Fibroblast of lung (primary cell): ENCODE data around the gene SGPL1. TPM values are rescaled to one million over a fixed set of nuclear protein-coding genes. Genes with fewer than 3 reads are reported as not detected.

Experiments
- DNase-seq, 2 donors: peaks; one replicate each; pipeline versions ENCODE4 v3.0.0 to v3.0.0-alpha.2; 2010; ENCODE audit warnings: low read depth in 2 of 2
- H2AFZ ChIP-seq: 2 replicates; pipeline ENCODE4 v1.5.1; 2012; ENCODE audit warnings: low read length, control low read depth, inconsistent platforms
- H3K27ac ChIP-seq: 2 replicates; pipeline ENCODE4 v1.5.1; 2011; ENCODE audit warnings: low read length, control low read depth; ENCODE audit not compliant: insufficient read depth
- H3K27me3 ChIP-seq: 2 replicates; pipeline ENCODE4 v1.5.1; 2011; ENCODE audit warnings: mild to moderate bottlenecking, low read length; ENCODE audit not compliant: control insufficient read depth, insufficient read depth
- H3K36me3 ChIP-seq: 2 replicates; pipeline ENCODE4 v1.5.1; 2011; ENCODE audit warnings: low read length; ENCODE audit not compliant: control insufficient read depth, insufficient read depth
- H3K4me1 ChIP-seq: 2 replicates; pipeline ENCODE4 v1.5.1; 2011; ENCODE audit warnings: low read length; ENCODE audit not compliant: control insufficient read depth, insufficient read depth; ENCODE audit errors: extremely low read depth
- H3K4me2 ChIP-seq: 2 replicates; pipeline ENCODE4 v1.5.1; 2011; ENCODE audit warnings: low read length, control low read depth; ENCODE audit not compliant: insufficient read depth; ENCODE audit errors: extremely low read depth
- H3K4me3 ChIP-seq, 4 experiments: fragments of 200-600 bp in 1 of 4; sonication (generic) in 1 of 4; replicated peaks in 1 of 4; 2 replicates each; pipeline ENCODE4 v1.5.1; 2011 to 2016; ENCODE audit warnings: low read length in 4 of 4, low read depth in 3 of 4, mild to moderate bottlenecking in 3 of 4, control low read depth in 2 of 4, inconsistent platforms in 1 of 4, mixed read lengths in 1 of 4; ENCODE audit not compliant: insufficient read depth in 1 of 4; ENCODE audit errors: control extremely low read depth in 1 of 4
- H3K79me2 ChIP-seq: 2 replicates; pipeline ENCODE4 v1.5.1; 2012; ENCODE audit warnings: mild to moderate bottlenecking, low read length, inconsistent platforms; ENCODE audit not compliant: control insufficient read depth, insufficient read depth
- H3K9ac ChIP-seq: 2 replicates; pipeline ENCODE4 v1.5.1; 2011; ENCODE audit warnings: mild to moderate bottlenecking, low read length, control low read depth; ENCODE audit not compliant: insufficient read depth
- H3K9me3 ChIP-seq: 2 replicates; pipeline ENCODE4 v1.5.1; 2012; ENCODE audit warnings: low read depth, low read length; ENCODE audit not compliant: control insufficient read depth, insufficient read depth
- H4K20me1 ChIP-seq: 2 replicates; pipeline ENCODE4 v1.5.1; 2011; ENCODE audit warnings: low read length; ENCODE audit not compliant: control insufficient read depth, insufficient read depth; ENCODE audit errors: extremely low read depth
- CTCF ChIP-seq, 2 donors: IDR thresholded peaks in 1 of 2; conservative IDR thresholded peaks in 1 of 2; 1 replicate in 1 of 2; 2 replicates in 1 of 2; pipeline ENCODE4 v1.5.1; 2011 to 2012; ENCODE audit warnings: low read length in 2 of 2, control low read depth in 1 of 2, inconsistent platforms in 1 of 2, low read depth in 1 of 2, mild to moderate bottlenecking in 1 of 2
- EZH2 ChIP-seq: IDR thresholded peaks from 2 replicates; pipeline ENCODE4 v1.5.1; 2012; ENCODE audit warnings: low read length, control low read depth, mild to moderate bottlenecking; ENCODE audit errors: missing control alignments
- polyA plus RNA-seq, 2 donors: library from polyadenylated mRNA; depleted of rRNA in 1 of 2; stranded (reverse) in 1 of 2; unstranded in 1 of 2; fragments of >200 nt; gene quantifications; 2 replicates each; pipeline ENCODE4 v1.2.1, GENCODE V29; 2011 to 2012; ENCODE audit warnings: missing spikeins in 1 of 2
- total RNA-seq: library from RNA; depleted of rRNA; stranded (reverse); fragments of >200 nt; gene quantifications from 2 replicates; pipeline ENCODE4 v1.2.1, GENCODE V29; 2014

SGPL1 gene
- total and polyA plus RNA-seq, 2 donors (not counting 1 experiment from before 2014, with no cell fraction given) = 21.2 to 40.3 TPM

DNA sequence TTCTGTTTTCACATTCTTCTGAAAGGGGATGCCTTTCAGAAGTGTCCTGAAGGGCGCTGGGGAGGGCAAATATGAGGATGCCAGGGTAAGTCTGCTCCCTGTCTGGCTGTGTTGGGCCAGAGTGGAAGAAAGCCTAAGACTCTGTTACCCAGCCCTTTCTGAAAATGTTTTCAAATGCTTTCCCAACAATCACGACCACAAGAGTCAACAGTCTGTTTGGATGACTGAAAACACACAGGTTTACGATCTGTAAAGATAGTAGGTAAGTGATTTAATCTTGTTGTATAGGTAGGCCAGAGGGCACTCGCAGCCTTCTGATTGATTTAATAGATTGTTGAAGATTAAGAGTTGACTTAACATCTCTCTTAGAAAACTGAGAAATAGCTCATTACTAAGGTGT, 13.2 kb downstream of the SGPL1 start:
- TF ChIP-seq EZH2 = no peak
- no peak for TF ChIP-seq CTCF (conservative IDR thresholded peaks at IDR 0.05 in 1 of 2, IDR thresholded peaks at IDR 0.05 in 1 of 2; ENCODE audit: low read depth in 1 of 2, low read length in 2 of 2)
- H3K9me3 ChIP-seq = no peaks in the 10 kb centered on the region
- H3K4me3 ChIP-seq = no peak overlapping the region
- H3K4me1 ChIP-seq = peaks cover 11% of the 10 kb centered on the region
- no peaks in the 10 kb centered on the region for H4K20me1 ChIP-seq
- H3K36me3 ChIP-seq = no peaks in the 10 kb centered on the region
- no peak for DNase-seq
- no peak overlapping the region for H3K9ac ChIP-seq
- no peak overlapping the region for H3K27ac ChIP-seq
- no peaks in the 10 kb centered on the region for H3K27me3 ChIP-seq
- no peaks in the 10 kb centered on the region for H3K79me2 ChIP-seq
- no peak overlapping the region for H3K4me2 ChIP-seq
- H2AFZ ChIP-seq = no peak overlapping the region

GRCh38 chr10:70829543-70829942, 13.8 kb downstream of the SGPL1 start:
- DNase-seq = no peak
- Histone ChIP-seq H3K4me3 (no peak overlapping the region), H4K20me1 (no peaks in the 10 kb centered on the region), H3K9me3 (no peaks in the 10 kb centered on the region), H2AFZ (no peak overlapping the region), H3K4me2 (no peak overlapping the region), H3K36me3 (no peaks in the 10 kb centered on the region), H3K27ac (no peak overlapping the region), H3K79me2 (peaks cover 1% of the 10 kb centered on the region), H3K9ac (no peak overlapping the region), H3K4me1 (peaks cover 15% of the 10 kb centered on the region), H3K27me3 (no peaks in the 10 kb centered on the region)
- TF ChIP-seq CTCF (conservative IDR thresholded peaks at IDR 0.05 in 1 of 2, IDR thresholded peaks at IDR 0.05 in 1 of 2; ENCODE audit: low read depth in 1 of 2, low read length in 2 of 2) (no peak), EZH2 (no peak)

GRCh38 chr10:70830164-70830563, 14.4 kb downstream of the SGPL1 start:
- Histone ChIP-seq H3K36me3 (no peaks in the 10 kb centered on the region), H2AFZ (no peak overlapping the region), H3K27ac (no peak overlapping the region), H3K4me2 (no peak overlapping the region), H3K4me1 (peaks cover 16% of the 10 kb centered on the region), H3K27me3 (no peaks in the 10 kb centered on the region), H3K9ac (no peak overlapping the region), H3K9me3 (no peaks in the 10 kb centered on the region), H3K4me3 (no peak overlapping the region), H3K79me2 (peaks cover 2% of the 10 kb centered on the region), H4K20me1 (no peaks in the 10 kb centered on the region)
- TF ChIP-seq CTCF (conservative IDR thresholded peaks at IDR 0.05 in 1 of 2, IDR thresholded peaks at IDR 0.05 in 1 of 2; ENCODE audit: low read depth in 1 of 2, low read length in 2 of 2) (no peak), EZH2 (no peak)
- DNase-seq = peak in 1 of 2 donors; percentile 46
